Right kidney (tissue), 1 donor: ENCODE results near the gene PLXNA1.

Source experiments
- DNase-seq: peaks from one replicate; pipeline ENCODE4 v3.0.0-alpha.2; 2016

PLXNA1 gene

DNA sequence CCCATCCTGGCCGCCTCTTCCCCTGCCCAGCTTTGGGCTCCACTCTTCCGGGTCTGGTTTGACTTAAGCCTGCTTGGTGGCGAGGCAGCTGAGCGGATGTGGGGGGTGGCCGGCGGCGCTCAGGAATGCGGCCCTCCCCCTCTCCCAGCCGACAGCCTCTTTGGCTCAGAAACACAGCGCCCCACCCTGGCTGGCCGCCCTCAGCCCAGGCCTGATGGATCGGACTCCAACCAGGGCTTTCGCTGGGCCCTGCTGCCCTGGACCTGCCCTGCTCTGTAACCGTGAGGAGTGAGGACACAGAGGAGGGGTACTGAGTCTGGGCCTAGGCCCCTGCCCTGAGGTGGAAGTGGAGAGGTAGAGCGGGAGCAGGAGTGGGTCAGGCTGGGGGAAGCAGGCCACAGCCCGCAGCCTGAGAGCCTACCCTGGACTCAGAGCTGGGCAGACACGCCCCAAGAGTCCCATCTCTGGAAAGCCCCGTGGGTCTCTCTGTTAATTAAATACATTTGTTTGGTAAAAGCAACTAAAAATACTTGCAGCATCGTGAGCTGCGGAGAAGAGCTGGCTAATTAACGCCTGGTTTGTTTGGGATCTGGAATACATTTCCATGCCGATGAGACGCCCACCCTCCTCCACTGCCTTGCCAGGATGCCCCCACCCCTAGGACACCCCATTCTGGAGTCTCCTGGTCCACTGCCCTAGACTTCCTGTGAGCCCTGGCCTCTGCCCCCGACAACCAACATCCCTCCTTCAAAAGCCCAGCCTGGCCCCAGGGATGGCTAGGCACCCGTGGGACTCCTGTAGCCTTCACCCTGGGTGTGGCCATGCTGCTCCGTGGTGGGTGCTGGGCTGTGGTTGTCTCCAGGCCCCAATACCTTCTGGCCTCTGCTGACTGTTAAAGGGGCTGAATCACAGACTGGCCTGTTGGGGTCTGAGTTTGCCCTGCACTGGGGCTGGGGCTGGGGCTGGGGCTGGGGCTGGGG, 19.6 kb downstream of the PLXNA1 start:
- peak; percentile 68 for DNase-seq

DNA sequence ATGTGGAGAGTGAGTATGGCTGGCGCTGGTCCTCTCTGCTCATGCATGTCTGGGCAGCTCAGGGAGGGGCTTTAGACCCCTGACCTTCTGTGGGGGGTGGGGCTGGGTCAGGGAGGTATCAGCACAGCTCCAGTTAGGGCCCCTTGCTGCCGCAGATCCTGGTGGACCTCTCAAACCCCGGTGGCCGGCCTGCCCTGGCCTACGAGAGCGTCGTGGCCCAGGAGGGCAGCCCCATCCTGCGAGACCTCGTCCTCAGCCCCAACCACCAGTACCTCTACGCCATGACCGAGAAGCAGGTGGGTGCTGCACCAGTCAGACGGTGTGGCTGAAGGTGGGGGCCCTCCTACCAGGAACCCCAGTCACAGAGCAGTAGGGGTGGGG, 20.2 kb downstream of the PLXNA1 start:
- no peak for DNase-seq

DNA sequence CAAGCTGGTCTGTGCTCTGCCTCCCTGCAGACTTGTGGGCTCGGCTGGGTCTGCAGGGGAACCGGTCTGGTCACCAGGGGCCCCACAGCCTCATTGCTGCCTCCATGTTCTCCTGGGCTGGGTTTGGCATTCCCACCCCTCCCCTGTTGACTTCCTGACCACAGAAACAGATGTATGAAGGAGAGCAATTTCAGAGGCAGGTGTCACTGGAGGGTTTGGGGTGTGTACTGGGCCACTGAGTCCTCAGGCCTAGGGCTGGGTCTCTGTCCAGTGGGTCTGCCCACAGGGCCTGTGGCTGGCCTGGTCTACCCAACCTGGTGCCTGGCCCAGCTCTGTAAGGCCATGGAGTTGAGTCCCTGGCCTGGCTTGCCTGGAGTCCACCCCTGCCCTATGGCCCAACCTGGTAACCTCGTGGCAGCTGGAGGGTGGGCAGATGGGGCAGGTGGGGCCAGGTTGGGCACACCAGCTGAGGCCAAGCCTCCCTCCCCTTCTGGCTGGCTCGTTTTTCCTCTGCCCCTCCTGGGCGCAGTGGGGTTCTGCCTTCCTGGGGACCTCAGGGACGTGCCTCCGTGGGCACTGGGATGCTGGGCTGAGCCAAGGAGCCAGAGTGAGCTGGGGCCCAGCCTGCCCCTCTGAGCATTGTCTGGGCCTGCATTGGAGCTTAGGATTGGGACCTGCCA, 20.8 kb downstream of the PLXNA1 start:
- DNase-seq = no peak

DNA sequence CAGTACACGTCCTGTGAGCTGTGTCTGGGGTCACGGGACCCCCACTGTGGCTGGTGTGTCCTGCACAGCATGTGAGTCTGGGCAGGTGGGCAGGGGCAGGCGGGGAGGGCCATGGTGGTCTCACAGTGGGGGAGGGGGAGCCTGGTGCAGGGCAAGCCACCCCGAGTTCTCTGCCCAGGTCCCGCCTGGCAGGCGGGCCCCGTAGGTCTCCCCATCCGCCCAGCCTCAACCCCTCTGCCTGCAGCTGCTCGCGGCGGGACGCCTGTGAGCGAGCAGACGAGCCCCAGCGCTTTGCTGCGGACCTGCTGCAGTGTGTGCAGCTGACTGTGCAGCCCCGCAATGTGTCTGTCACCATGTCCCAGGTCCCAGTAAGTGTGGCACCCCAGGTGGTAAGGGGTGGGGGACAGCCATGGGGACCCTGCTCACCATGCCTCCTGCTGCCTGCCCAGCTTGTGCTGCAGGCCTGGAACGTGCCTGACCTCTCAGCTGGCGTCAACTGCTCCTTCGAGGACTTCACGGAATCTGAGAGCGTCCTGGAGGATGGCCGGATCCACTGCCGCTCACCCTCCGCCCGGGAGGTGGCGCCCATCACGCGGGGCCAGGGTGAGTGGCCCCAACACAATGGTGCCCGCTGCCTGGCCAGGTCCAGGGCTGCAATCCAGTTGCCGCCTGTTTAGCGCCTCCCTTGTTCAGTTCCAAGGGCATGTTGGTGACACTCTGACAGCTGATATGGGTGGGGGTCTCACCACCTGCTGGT, 21.9 kb downstream of the PLXNA1 start:
- no peak for DNase-seq

DNA sequence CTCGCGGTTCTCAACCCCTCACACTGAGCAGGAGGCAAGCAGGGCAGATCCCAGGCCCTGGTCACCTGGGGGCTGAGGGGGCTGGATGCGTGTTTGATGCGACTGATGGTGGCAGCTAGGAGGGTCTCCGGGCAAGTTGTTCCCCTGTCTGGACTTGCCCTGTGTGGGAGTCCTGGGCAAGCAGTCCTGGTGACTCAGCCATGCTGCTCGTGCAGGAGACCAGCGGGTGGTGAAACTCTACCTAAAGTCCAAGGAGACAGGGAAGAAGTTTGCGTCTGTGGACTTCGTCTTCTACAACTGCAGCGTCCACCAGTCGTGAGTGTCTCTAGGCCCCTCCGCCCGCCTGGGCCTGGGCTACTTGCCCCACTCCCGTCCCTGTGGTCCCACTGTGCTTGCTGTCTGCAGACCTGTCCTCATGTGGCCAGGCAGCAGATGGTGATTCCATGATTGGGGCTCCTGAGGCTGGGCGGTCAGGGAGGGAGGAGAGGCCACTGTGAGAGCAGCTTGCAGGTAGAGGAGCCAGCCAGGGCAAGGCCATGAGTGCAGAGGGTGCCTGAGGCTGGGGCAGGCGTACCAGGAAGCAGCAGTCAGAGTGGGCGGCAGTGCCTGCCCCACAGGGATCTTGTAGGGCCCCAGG, 23.1 kb downstream of the PLXNA1 start:
- DNase-seq = no peak

DNA sequence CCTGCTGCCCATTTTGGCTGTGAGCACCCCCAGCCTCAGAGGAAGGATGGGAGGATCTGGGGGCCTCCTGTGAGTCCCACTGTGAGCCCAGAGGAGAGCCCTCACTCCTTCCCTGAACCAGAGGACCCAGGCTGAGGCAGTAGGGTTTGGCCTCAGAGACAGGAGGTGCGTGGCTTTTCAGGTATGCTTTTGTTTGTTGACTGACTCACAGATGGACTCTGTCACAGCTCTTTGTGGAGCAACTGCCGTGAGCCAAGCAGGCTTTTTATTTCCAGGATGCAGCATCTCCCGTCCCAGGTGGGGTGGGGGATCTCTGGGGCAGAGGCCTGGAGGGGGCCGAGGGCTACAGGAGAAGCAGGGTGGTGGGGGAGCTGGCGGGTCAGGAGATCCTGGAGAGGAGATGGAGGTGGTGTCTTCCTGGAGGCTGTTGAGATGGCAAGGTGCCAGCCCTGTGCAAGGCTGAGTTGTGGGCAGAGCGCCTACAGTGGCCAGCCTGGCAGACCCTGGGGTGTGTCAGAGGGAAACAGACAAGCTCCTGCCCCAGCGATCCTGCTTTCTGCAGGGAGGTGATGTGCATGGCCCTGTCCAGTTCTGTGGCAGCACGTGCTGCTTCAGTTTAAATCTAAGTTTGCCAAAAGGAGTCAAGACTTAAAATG, 24.0 kb downstream of the PLXNA1 start:
- no peak for DNase-seq

DNA sequence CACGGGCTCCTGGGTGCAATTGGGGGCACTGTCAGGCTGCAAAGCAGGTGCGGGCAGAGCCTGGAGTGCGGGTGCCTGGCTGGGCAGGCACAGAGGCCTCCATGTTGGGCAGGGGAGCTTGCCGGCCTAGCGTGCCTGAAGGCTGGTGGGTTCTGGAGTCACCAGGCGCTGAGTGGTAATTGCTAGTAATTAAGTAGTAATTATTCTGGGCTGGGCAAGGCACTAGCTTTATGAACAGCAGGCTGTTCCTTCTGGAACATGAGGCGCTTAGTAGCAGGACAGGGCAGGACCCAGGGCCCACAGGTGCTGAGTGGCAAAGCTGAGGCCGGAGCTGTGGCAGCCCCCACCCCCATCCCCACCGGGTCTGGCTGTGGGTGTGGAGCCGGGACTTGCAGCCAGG, 25.3 kb downstream of the PLXNA1 start:
- DNase-seq = no peak

DNA sequence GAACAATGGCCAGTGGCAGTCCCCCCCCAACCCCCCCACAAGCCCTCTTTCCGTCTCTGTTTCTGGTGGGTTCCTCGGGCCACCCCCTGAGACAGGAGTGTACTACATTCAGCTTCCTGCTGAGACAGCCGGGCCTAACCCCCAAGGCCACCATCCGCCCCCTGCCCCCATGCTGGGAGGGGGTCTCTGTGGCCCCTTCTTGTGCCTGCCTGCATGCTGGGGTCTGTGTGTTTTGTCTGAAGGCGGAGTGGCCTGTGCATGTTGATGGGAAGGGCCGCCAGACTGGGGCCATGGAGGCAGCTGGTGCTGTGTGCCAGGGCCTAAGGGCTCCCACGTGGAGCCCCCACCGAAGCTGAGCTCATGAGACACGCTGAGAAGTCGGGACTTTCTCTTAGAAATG, 26.6 kb downstream of the PLXNA1 start:
- no peak for DNase-seq

DNA sequence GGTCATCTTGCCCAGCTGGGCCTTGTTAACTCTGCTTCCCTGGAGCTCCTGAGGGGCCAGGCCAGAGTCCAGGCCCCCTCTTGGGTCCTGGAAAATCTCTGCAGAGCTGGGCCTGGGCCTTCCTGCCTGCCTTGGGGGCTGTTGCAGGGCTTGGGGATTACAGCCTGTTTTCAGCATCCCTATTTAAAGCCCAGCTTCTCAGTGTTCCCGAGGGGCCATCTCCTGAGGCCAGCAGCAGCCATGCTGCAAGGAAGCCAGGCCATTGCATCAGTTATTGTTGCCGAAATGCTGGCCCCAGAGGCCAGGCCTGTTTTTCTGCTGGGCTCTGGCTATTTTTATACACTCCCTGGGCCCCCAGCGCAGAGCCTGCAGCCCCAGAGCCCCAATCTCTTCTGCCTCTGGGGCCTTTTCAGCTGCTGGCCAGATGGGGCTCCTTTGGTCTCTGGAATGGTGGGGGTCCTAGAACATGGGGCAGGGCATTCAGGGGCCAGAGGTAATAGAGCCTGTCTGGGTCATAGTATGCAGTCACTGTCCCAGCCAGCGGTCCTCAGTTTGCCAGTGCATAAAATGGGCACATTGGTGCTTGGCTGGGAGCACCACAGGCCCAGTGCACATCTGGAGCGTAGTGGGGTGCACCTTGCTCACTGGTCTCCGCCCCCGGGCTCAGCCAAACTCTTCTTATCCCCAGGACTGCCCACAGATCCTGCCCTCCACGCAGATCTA, 28.5 kb downstream of the PLXNA1 start:
- DNase-seq = no peak

DNA sequence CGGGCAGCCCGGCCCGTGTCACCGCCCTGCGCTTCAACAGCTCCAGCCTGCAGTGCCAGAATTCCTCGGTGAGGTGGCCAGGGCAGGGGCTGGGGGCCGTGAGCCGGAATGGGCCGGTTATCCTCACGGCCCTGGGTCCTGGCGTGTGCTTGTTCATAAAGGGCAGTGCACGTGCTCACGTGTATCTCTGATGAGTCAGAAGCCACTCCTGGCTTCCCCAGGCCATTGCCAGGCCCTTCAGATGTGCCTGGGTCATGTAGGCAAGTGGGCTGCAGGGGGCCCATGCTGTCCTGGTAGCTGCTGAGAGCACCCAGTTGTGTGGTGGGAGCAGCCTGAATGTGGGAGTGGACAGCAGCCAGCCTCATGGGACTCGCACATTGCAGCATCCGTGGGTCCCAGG, 29.2 kb downstream of the PLXNA1 start:
- DNase-seq = no peak

DNA sequence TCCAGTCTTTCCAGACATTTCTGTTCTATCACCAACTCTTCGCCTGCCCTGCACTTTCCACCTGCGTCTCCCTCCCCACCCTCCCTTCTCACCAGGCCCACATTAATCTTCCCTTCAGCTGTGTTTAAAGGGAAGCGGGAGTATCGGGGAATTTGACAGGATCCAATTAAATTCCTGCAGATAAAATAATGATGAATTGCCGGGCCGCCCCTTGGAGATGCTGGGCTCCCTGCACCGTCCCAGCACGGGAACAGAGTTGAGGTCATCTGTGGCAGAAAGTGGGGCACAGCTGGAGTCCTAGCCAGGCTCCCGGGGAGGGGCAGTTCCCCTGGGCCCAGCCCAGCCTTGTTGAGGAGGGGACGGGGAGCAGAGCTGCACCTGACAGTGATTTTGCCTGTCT, 30.3 kb downstream of the PLXNA1 start:
- DNase-seq = no peak

DNA sequence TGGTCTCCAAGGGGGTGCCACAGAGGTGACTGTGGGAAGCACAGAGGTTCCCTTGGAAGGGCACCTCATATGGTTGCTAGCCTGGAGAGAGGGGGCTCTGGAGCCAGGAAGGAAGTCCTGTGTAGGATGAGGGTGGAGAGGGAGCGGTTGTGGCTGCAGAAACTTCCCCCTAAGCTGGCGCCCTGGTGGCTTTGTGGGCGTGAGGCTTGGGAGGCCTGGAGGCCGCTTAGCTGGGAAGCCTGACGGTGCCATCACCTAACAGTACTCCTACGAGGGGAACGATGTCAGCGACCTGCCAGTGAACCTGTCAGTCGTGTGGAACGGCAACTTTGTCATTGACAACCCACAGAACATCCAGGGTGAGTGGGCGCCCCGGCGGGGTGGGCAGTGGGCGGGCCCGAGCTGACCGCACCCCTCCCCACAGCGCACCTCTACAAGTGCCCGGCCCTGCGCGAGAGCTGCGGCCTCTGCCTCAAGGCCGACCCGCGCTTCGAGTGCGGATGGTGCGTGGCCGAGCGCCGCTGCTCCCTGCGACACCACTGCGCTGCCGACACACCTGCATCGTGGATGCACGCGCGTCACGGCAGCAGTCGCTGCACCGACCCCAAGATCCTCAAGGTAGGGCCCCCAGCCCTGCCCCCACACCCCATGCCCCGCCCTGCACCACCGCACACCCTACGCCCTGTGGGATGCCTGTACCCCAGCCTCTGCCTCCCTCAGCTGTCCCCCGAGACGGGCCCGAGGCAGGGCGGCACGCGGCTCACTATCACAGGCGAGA, 31.0 kb downstream of the PLXNA1 start:
- DNase-seq = no peak

DNA sequence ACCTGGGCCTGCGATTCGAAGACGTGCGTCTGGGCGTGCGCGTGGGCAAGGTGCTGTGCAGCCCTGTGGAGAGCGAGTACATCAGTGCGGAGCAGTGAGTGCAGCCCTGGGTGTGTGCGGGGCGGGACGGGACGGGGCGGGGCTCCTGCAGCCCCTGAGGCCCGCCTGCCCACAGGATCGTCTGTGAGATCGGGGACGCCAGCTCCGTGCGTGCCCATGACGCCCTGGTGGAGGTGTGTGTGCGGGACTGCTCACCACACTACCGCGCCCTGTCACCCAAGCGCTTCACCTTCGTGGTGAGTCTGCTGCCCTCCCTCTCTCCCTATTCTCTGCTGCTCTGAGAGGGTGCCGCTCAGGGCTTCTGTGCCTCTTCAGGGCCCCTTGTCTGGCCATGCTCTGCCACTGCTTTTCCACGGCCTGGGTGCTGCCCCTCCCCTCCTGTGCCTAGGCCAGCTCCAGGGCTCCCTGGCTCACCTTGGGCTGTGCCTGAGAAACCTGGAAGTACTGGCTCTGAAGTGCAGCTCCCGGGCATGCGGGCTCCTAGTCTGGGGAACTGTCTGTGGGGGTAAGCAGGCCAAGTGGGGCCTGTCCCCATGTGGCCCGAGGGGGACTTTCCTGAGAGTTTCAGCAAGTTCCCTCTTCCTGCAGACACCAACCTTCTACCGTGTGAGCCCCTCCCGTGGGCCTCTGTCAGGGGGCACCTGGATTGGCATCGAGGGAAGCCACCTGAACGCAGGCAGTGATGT, 31.8 kb downstream of the PLXNA1 start:
- no peak for DNase-seq

DNA sequence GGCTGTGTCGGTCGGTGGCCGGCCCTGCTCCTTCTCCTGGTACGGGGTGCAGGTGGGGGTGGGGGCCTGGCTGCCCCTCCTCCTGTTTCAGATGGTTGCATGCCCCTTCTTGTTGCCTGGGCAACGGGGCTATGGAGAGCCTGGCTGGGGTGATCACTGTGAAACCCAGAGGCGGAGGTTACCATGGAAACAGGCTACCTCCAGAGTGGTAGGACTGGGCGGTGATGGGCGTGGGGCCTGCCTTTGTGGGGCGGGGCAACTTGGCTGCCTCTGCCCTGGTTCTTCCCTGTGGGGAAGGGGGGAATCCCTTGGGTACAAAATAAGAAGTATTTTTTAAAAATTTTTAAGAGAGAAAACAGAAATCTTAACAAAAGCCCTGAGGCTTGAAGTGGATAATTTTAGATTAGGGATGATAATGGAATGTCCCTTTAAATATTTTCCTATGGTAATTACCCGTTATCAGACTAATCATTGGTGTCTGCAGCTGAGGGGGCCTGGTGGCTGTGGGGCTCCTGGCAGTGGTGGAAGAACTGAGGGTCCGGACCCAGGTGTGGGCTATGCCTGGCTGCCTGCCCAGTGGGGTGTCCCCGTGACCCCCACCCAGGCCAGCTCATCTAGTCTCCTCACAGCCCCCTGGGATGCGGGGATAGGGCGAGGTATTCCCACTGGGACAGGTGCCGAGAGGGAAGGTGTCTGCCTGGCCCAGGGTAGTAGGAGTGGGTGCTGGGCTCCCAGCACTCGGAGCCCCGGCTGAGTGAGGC, 32.5 kb downstream of the PLXNA1 start:
- no peak for DNase-seq

DNA sequence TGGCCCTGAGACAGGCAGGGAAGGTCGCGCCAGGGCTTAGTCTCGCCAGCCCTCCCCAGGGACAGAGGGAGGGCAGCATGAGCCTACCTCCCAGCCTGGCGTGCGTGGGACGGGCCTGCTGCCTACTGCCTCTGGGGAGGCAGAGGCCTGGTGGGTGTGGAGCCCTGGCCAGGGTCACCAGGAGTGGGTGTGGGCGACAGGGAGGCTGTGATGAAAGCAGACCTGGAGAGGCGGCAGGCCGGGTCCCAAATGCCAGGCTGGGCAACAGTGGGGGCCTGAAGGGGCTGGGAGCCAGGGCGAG, 33.1 kb downstream of the PLXNA1 start:
- DNase-seq = no peak

DNA sequence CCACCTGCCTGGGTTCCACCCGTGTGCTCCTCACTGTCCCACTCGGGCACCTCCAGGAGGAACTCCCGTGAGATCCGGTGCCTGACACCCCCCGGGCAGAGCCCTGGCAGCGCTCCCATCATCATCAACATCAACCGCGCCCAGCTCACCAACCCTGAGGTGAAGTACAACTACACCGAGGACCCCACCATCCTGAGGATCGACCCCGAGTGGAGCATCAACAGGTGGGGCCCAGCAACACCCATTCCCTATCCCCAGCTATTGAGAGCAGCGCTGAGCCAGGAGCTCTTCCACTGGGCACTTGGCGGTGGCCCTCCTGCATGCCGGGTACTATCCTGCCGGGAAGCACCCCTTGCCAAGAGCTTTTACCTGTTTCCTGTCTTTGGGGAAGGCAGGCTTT, 33.5 kb downstream of the PLXNA1 start:
- no peak for DNase-seq

DNA sequence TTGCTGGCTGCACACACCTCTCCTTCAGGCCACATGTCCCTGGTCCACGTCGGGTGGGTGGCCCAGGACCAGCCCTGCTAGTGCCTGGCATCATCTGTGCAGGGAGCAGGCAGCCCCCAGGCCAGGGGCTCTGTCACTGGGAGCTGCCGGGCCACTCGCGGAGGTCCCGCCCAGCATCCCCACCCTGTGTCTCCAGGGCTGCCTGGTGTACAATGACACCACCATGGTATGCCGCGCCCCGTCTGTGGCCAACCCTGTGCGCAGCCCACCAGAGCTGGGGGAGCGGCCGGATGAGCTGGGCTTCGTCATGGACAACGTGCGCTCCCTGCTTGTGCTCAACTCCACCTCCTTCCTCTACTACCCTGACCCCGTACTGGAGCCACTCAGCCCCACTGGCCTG, 34.3 kb downstream of the PLXNA1 start:
- DNase-seq = no peak

DNA sequence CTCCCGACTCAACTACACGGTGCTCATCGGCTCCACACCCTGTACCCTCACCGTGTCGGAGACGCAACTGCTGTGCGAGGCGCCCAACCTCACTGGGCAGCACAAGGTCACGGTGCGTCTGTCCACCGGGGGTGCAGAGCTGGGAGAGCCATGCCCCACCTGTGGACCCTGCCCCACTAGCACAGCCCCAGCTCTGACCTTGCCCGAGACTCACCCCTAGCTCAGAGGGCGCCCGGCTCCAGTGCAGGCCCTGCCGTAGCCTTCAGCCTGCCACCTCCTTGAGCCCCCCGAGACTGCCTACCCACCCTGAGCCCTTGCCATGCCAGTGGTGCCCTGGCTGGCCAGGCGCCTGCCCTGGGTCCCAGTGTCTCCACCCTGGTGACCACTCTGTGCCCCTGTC, 34.9 kb downstream of the PLXNA1 start:
- no peak for DNase-seq

DNA sequence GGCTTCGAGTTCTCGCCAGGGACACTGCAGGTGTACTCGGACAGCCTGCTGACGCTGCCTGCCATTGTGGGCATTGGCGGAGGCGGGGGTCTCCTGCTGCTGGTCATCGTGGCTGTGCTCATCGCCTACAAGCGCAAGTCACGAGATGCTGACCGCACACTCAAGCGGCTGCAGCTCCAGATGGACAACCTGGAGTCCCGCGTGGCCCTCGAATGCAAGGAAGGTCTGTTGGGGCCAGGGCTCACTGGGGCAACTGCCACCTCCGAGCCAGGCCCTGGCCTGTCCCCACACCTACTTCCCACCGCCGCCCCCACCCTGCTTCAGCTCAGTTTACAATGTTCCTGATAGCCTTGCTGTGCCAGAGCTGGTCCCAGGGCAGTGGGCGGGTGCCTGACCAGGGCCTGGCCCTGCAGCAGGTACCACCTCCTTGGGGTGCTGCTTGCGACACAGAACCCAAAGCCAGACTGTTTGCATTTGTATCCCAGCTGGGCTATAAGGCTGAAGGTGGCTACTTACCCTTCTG, 35.5 kb downstream of the PLXNA1 start:
- no peak for DNase-seq
